ENCODE data around the gene SPNS2. TPM values are rescaled to one million over a fixed set of nuclear protein-coding genes. Genes with fewer than 3 reads are reported as not detected.

SPNS2 gene
- total RNA-seq, 1 donor from 2014 or later, result 0.70 TPM

DNA sequence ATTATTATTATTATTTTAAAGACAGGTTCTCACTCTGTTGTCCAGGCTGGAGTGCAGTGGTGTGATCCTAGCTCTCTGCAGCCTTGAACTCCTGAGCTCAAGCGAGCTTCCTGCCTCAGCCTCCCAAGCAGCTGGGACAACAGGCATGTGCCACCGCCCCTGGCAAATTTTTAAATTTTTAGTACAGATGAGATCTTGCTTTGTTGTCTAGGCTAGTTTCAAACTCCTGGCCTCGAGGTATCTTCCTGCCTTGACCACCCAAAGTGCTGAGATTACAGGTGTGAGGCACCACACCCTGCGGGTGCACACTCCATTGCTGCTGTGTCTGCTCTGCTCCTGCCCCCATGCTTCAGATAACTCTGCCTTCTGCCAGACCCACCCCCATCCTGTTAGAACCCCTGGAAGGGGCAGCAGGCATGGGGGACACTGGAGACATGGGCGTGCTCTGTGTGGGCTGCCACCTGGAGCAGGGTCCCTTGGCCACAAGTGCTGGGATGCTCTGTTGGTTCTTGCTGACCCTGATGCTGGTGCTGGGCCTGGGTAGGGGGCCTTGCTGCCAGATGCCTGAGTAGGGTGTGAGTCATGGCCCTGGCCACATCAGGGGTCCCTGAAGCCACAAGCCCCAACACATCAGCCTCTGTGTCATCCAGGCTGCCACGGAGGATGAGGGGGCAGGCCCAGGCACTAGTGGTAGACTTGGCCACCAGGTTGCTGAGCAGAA is 59.1 kb downstream of the SPNS2 start:
- Mint-ChIP-seq H3K4me1 (ENCODE audit: low read depth) (peaks cover 27% of the 10 kb centered on the region), H3K27ac (ENCODE audit: unreplicated experiment) (no peak overlapping the region)

GRCh38 chr17:4558347-4558971 is 59.8 kb downstream of the SPNS2 start:
- Mint-ChIP-seq H3K4me3 (ENCODE audit: unreplicated experiment) (no peak overlapping the region), H3K9me3 (ENCODE audit: low read depth) (no peaks in the 10 kb centered on the region), H3K27ac (ENCODE audit: unreplicated experiment) (no peak overlapping the region), H3K36me3 (ENCODE audit: low read depth) (no peaks in the 10 kb centered on the region), H3K27me3 (ENCODE audit: low read depth) (peaks cover 10% of the 10 kb centered on the region), H3K4me1 (ENCODE audit: low read depth) (peaks cover 27% of the 10 kb centered on the region)
- DNase-seq (ENCODE audit: low spot score), result no peak
- no peak for TF ChIP-seq CTCF (IDR thresholded peaks at IDR 0.05)

More for the DNA sequence above, 59.1 kb downstream of the SPNS2 start:
- no peaks in the 10 kb centered on the region for H3K36me3 Mint-ChIP-seq (ENCODE audit: low read depth)
- H3K9me3 Mint-ChIP-seq (ENCODE audit: low read depth), result no peaks in the 10 kb centered on the region
- H3K27me3 Mint-ChIP-seq (ENCODE audit: low read depth), result peaks cover 10% of the 10 kb centered on the region
- no peak for TF ChIP-seq CTCF (IDR thresholded peaks at IDR 0.05)
- DNase-seq (ENCODE audit: low spot score), result no peak
- H3K4me3 Mint-ChIP-seq (ENCODE audit: unreplicated experiment), result no peak overlapping the region

- DNase-seq (ENCODE audit: low spot score), result no peak
- no peak overlapping the region for H3K4me3 Mint-ChIP-seq (ENCODE audit: unreplicated experiment)
Measured at GRCh38 chr17:4559139-4559791, 60.6 kb downstream of the SPNS2 start.

GRCh38 chr17:4559966-4560365 is 61.3 kb downstream of the SPNS2 start:
- Mint-ChIP-seq H3K4me3 (ENCODE audit: unreplicated experiment) (no peak overlapping the region), H3K4me1 (ENCODE audit: low read depth) (peaks cover 14% of the 10 kb centered on the region), H3K36me3 (ENCODE audit: low read depth) (no peaks in the 10 kb centered on the region), H3K27me3 (ENCODE audit: low read depth) (peaks cover 10% of the 10 kb centered on the region), H3K9me3 (ENCODE audit: low read depth) (no peaks in the 10 kb centered on the region), H3K27ac (ENCODE audit: unreplicated experiment) (no peak overlapping the region)
- DNase-seq (ENCODE audit: low spot score), result no peak
- TF ChIP-seq CTCF (IDR thresholded peaks at IDR 0.05), result no peak

More at GRCh38 chr17:4559139-4559791, 60.6 kb downstream of the SPNS2 start:
- peaks cover 21% of the 10 kb centered on the region for H3K4me1 Mint-ChIP-seq (ENCODE audit: low read depth)
- H3K9me3 Mint-ChIP-seq (ENCODE audit: low read depth), result no peaks in the 10 kb centered on the region
- no peak for TF ChIP-seq CTCF (IDR thresholded peaks at IDR 0.05)
- peaks cover 10% of the 10 kb centered on the region for H3K27me3 Mint-ChIP-seq (ENCODE audit: low read depth)
- no peak overlapping the region for H3K27ac Mint-ChIP-seq (ENCODE audit: unreplicated experiment)
- no peaks in the 10 kb centered on the region for H3K36me3 Mint-ChIP-seq (ENCODE audit: low read depth)

GRCh38 chr17:4560421-4560820 is 61.7 kb downstream of the SPNS2 start, which contains the start of gene GGT6:
GGT6 (minus strand) TSS chr17:4560577; CDS start chr17:4560521, 56 bp downstream.
- Mint-ChIP-seq H3K27ac (ENCODE audit: unreplicated experiment) (no peak within 1 kb of the TSS), H3K4me1 (ENCODE audit: low read depth) (peaks cover 13% of the 10 kb centered on the region), H3K4me3 (ENCODE audit: unreplicated experiment) (no peak within 1 kb of the TSS), H3K36me3 (ENCODE audit: low read depth) (no peaks in the 10 kb centered on the region), H3K9me3 (ENCODE audit: low read depth) (no peaks in the 10 kb centered on the region), H3K27me3 (ENCODE audit: low read depth) (peaks cover 10% of the 10 kb centered on the region)
- no peak for TF ChIP-seq CTCF (IDR thresholded peaks at IDR 0.05)
- DNase-seq (ENCODE audit: low spot score), result no peak

Data from chondrocyte (in vitro differentiated cells).